AG04449 (cell line): ENCODE measurements around the gene EGFL8.
"Not testable (repeated sequence)": the region's sequence is repeated elsewhere in the genome, so short reads cannot be mapped to it uniquely, and the experiment has no call there.

ENCODE experiments used
- CTCF ChIA-PET: fragments of 350-600 bp; formaldehyde crosslinking; extraction: SDS; loops from one replicate; lab custom pipeline; 2021; ENCODE audit warnings: antibody characterized with exemption; lab: Yijun Ruan, JAX
- POLR2A ChIA-PET: fragments of 400-600, 350-600 bp; formaldehyde crosslinking; extraction: SDS; loops from one replicate; lab custom pipeline; 2020; ENCODE audit warnings: antibody characterized with exemption, inconsistent platforms; lab: Yijun Ruan, JAX
- DNase-seq: peaks from one replicate; pipeline ENCODE4 v3.0.0-alpha.2; 2010; ENCODE audit warnings: low read depth, low spot score
- H3K4me3 ChIP-seq: 2 replicates; pipeline ENCODE4 v1.5.1; 2011; ENCODE audit warnings: low read depth, mild to moderate bottlenecking, control low read depth, low read length
- TF ChIP-seq, protein P1 (sequence below): IDR thresholded peaks from one replicate; pipeline ENCODE4 v1.5.1; 2011; ENCODE audit warnings: mild to moderate bottlenecking, moderate library complexity, low read length, control low read depth, inconsistent platforms; ENCODE audit not compliant: insufficient read depth; ENCODE audit errors: missing control alignments

EGFL8 gene

DNA sequence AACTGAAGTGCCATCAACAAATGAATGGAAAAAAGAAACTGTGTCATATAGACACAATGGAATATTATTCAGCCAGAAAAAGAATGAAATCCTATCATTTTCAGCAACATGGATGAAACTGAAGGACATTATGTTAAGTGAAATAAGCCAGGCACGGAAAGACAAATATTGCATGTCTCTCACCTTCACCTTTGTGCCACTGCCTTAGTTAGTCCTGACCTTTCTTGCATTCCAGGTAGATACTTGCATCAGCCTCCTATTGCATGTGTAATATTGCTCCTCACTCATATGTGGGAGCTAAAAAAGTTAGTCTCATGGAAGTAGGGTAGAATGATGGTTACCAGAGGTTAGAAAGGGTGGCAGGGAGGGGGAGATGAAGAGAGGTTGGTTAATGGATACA lies 44.6 kb downstream of the EGFL8 start:
- TF ChIP-seq, protein P1, sequence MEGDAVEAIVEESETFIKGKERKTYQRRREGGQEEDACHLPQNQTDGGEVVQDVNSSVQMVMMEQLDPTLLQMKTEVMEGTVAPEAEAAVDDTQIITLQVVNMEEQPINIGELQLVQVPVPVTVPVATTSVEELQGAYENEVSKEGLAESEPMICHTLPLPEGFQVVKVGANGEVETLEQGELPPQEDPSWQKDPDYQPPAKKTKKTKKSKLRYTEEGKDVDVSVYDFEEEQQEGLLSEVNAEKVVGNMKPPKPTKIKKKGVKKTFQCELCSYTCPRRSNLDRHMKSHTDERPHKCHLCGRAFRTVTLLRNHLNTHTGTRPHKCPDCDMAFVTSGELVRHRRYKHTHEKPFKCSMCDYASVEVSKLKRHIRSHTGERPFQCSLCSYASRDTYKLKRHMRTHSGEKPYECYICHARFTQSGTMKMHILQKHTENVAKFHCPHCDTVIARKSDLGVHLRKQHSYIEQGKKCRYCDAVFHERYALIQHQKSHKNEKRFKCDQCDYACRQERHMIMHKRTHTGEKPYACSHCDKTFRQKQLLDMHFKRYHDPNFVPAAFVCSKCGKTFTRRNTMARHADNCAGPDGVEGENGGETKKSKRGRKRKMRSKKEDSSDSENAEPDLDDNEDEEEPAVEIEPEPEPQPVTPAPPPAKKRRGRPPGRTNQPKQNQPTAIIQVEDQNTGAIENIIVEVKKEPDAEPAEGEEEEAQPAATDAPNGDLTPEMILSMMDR = no peak
- no peak for DNase-seq
- H3K4me3 ChIP-seq = no peak overlapping the region
- CTCF ChIA-PET = no interaction called here
- POLR2A ChIA-PET = no interaction called here

DNA sequence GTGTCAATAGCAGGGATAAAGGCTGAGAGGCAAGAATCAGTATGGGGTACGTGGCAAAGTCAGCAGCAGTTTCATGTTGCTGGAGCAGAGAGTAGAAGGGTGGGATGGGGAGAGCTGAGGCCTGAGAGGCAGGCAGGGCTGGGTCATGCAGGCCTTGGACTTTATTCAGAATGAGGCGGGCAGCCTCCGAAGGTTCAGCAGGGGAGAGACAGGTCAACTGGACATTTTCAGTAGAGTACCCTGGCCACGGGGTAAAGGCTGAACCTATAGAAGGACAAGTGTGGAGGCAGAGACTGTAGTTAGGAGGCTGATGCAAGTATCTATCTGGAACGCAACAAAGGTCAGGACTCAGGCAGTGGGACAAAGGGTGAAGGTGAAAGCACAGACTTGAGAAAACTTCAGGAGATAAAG lies 45.8 kb downstream of the EGFL8 start:
- CTCF ChIA-PET = no interaction called here

DNA sequence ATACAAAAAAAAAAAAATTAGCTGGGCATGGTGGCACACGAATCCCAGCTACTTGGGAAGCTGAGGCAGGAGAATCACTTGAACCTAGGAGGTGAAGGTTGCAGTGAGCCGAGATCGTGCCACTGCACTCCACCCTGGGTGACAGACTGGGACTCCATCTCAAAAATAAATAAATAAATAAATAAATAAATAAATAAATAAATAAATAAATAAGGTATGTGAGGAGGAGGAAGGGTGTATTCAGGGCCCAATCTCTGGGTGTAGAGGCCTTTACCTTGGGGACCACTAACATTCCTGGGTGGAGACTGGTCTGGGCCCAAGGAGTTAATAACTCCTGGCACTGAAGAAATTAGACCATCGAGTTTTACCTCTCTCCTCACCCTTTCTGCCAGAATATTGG lies 47.0 kb downstream of the EGFL8 start:
- not testable (repeated sequence) for H3K4me3 ChIP-seq, DNase-seq
- CTCF ChIA-PET = interaction anchor here (1.1 kb wide), 2 partner anchors 33 to 35 kb away, joined by 3 to 5 read pairs; no protein-coding TSS in a partner anchor
- POLR2A ChIA-PET = interaction anchor here (0.6 kb wide), 1 partner anchor 26 kb away, joined by 3 read pairs; no protein-coding TSS in a partner anchor

More for the DNA sequence above, 45.8 kb downstream of the EGFL8 start:
- no peak overlapping the region for H3K4me3 ChIP-seq
- no peak for DNase-seq
- TF ChIP-seq, protein P1 = no peak
- POLR2A ChIA-PET = no interaction called here

DNA sequence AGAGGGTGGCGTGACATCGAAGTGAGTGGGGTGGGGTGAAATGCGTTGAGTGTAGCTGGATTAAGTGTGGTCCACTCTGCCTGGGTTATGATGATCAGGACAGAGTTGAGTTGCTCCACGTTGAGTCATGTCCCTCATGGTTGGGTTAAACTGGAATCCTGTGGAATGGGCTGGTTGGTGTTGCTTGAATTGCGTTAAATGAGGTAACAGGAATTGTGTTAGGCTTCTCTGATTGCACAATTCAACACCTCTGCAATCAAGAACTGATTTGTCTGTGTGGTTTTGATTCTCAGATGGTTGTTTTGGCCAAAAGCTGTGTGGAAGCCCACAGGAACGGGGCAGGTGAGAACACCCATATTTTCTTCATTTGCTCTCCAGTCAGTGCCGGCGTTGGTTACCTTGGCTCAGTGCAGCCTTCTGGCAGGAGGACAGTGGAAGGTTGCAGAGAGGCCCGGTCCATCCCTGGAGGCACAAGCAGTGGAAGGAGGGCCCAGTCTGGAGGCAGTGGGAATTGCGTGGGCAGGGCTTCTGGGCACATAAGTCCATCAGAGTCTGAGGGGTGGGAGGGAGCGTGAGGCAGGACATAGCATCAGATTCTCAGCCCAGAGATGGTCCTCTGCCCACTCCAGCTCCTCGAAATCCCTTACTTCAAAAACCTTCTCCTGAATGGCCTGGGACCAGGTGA lies 47.8 kb downstream of the EGFL8 start:
- TF ChIP-seq, protein P1 = no peak
- ChIA-PET POLR2A (interaction anchor here (0.6 kb wide), 1 partner anchor 25 kb away, joined by 3 read pairs; no protein-coding TSS in a partner anchor), CTCF (interaction anchor here (0.9 to 1.7 kb wide), 4 partner anchors 17 to 94 kb away, joined by 3 to 5 read pairs (median 4); no protein-coding TSS in a partner anchor)
- no peak overlapping the region for H3K4me3 ChIP-seq
- DNase-seq = no peak

DNA sequence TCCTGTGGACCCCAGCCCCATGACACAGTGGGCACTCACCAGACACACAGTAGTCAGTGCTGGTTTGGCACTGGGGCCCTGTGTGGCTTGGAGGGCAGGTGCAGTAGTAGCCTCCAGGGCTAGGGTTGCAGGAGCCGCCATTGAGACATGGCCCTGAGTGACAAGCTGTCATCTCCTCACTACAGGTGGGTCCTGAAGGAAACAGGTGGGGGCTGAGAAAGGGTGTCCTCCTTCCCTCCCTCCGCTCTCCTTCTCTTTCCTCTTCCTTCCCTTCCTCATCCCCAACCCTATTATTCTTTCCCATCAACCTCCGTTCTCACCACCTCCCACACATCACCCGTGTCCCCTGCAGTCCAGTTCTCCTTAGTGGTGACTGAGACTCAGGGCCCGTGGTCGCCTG lies 49.3 kb downstream of the EGFL8 start:
- ChIA-PET CTCF (interaction anchor here (1.7 kb wide), 1 partner anchor 95 kb away, joined by 4 read pairs; no protein-coding TSS in a partner anchor), POLR2A (no interaction called here)
- DNase-seq = no peak
- TF ChIP-seq, protein P1 = no peak
- H3K4me3 ChIP-seq = no peak overlapping the region

DNA sequence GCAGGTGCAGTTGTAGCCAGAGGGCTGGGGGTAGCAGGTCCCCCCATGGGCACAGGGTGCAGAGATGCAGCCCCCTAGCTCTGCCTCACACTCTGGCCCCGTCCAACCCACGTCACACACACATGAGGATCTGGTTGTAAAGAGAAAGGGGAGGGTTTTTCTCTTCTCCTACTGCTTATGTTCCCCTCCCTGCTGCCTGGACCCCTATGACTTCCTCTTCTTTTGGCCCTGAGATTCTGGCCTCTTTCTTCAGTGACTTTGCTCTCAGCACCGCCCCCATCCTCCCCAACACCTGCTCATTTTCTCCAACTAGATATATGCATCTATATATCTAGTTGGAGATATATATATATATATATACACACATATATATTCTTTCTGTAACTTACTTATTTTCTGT lies 49.7 kb downstream of the EGFL8 start:
- ChIA-PET CTCF (no interaction called here), POLR2A (no interaction called here)
- no peak for DNase-seq
- TF ChIP-seq, protein P1 = no peak
- no peak overlapping the region for H3K4me3 ChIP-seq
